ENCODE data around the gene PCDHA9.

The PCDHA9 gene

DNA sequence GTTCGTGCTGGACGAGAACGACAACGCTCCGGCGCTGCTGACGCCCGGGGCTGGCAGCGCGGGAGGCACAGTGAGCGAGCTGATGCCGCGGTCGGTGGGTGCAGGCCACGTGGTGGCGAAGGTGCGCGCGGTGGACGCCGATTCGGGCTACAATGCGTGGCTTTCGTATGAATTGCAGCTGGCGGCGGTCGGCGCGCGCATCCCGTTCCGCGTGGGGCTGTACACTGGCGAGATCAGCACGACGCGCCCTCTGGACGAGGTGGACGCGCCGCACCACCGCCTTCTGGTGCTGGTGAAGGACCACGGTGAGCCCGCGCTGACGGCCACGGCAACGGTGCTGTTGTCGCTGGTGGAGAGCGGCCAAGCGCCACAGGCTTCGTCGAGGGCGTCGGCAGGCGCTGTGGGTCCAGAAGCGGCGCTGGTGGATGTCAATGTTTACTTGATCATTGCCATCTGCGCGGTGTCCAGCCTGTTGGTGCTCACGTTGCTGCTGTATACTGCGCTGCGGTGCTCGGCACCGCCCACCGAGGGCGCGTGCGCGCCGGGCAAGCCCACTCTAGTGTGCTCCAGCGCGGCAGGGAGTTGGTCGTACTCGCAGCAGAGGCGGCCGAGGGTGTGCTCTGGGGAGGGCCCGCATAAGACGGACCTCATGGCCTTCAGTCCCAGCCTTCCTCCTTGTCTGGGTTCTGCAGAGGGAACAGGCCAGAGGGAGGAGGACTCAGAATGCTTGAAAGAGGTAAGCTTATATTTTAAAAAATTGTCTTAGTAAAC lies 35.9 kb downstream of the PCDHA9 start:
- TF ChIP-seq POLR2AphosphoS5 (IDR thresholded peaks at IDR 0.05; ENCODE audit: borderline replicate concordance, low read depth, low read length), result no peak
- no peak for TF ChIP-seq FOXP2 (optimal IDR thresholded peaks at IDR 0.05; ENCODE audit: control extremely low read depth, extremely low read length, insufficient read depth)
- no peak for TF ChIP-seq EZH2 (IDR thresholded peaks at IDR 0.05)
- no peak for DNase-seq (ENCODE audit: low read depth, low spot score)
- no peaks in the 10 kb centered on the region for H3K36me3 ChIP-seq (ENCODE audit: insufficient read depth, low read length)
- no peak overlapping the region for H3K4me3 ChIP-seq
- H3K9me3 ChIP-seq (ENCODE audit: low read depth, low read length), result no peaks in the 10 kb centered on the region
- no peak overlapping the region for H3K27ac ChIP-seq
- H3K9ac ChIP-seq (ENCODE audit: insufficient read length), result no peak overlapping the region

All from SK-N-MC (cell line).